Liver (tissue), 9 donors: ENCODE measurements around the gene RREB1. TPM values are rescaled to one million over a fixed set of nuclear protein-coding genes. Genes with fewer than 3 reads are reported as not detected.

ENCODE experiments used
- DNase-seq: peaks from one replicate; pipeline ENCODE4 v3.0.0-alpha.2; 2017; ENCODE audit warnings: low spot score
- H3K27ac ChIP-seq, 2 donors: one replicate each; pipeline ENCODE4 v1.7.0; 2013; ENCODE audit warnings: inconsistent platforms in 2 of 2, low read length in 2 of 2, control low read depth in 1 of 2, low read depth in 1 of 2, mild to moderate bottlenecking in 1 of 2
- H3K27me3 ChIP-seq, 4 donors: one replicate each; pipeline versions ENCODE4 v1.6.1 to v1.7.0; 2013; ENCODE audit warnings: low read length in 3 of 4, inconsistent platforms in 1 of 4, mild to moderate bottlenecking in 1 of 4, moderate library complexity in 1 of 4; ENCODE audit not compliant: control insufficient read depth in 4 of 4, insufficient read depth in 4 of 4
- H3K36me3 ChIP-seq, 4 donors: one replicate each; pipeline versions ENCODE4 v1.6.1 to v1.7.0; 2013; ENCODE audit warnings: low read length in 3 of 4, mild to moderate bottlenecking in 3 of 4, low read depth in 1 of 4, moderate library complexity in 1 of 4; ENCODE audit not compliant: control insufficient read depth in 4 of 4, insufficient read depth in 3 of 4
- H3K4me1 ChIP-seq, 4 donors: one replicate each; pipeline versions ENCODE4 v1.6.1 to v1.7.0; 2013; ENCODE audit warnings: low read length in 3 of 4, mild to moderate bottlenecking in 3 of 4, moderate library complexity in 1 of 4; ENCODE audit not compliant: control insufficient read depth in 4 of 4, insufficient read depth in 4 of 4
- H3K4me3 ChIP-seq, 3 donors: one replicate each; pipeline versions ENCODE4 v1.6.1 to v1.7.0; 2013; ENCODE audit warnings: low read length in 3 of 3, control low read depth in 1 of 3, low read depth in 1 of 3, mild to moderate bottlenecking in 1 of 3
- H3K9ac ChIP-seq, 2 donors: one replicate each; pipeline ENCODE4 v1.7.0; 2013; ENCODE audit warnings: low read length in 2 of 2, mild to moderate bottlenecking in 2 of 2, moderate library complexity in 2 of 2, control low read depth in 1 of 2, low read depth in 1 of 2
- H3K9me3 ChIP-seq, 4 donors: one replicate each; pipeline versions ENCODE4 v1.6.1 to v1.7.0; 2013; ENCODE audit warnings: low read length in 3 of 4; ENCODE audit not compliant: control insufficient read depth in 4 of 4
- ATF3 ChIP-seq: IDR thresholded peaks from 2 replicates; pipeline ENCODE4 v1.6.1; 2016; ENCODE audit warnings: antibody characterized with exemption
- EGR1 ChIP-seq, 2 donors: IDR thresholded peaks; 2 replicates each; pipeline ENCODE4 v1.6.1; 2016 to 2018; ENCODE audit warnings: antibody characterized with exemption in 2 of 2, low read depth in 2 of 2
- FOXA1 ChIP-seq: IDR thresholded peaks from 2 replicates; pipeline ENCODE4 v1.6.1; 2016; ENCODE audit warnings: antibody characterized with exemption
- GABPA ChIP-seq, 2 donors: IDR thresholded peaks in 1 of 2; conservative IDR thresholded peaks in 1 of 2; 2 replicates each; pipeline ENCODE4 v1.6.1; 2016; ENCODE audit warnings: antibody characterized with exemption in 2 of 2, mild to moderate bottlenecking in 1 of 2, moderate library complexity in 1 of 2
- HNF4A ChIP-seq, 2 donors: conservative IDR thresholded peaks; 2 replicates each; pipeline ENCODE4 v1.6.1; 2016; ENCODE audit warnings: antibody characterized with exemption in 2 of 2, mild to moderate bottlenecking in 2 of 2
- JUND ChIP-seq, 2 donors: IDR thresholded peaks; 2 replicates each; pipeline ENCODE4 v1.6.1; 2016; ENCODE audit warnings: antibody characterized with exemption in 2 of 2
- NR2F2 ChIP-seq: IDR thresholded peaks from 2 replicates; pipeline ENCODE4 v1.6.1; 2016; ENCODE audit warnings: antibody characterized with exemption
- RAD21 ChIP-seq, 2 donors: IDR thresholded peaks; 2 replicates each; pipeline ENCODE4 v1.6.1; 2016; ENCODE audit warnings: antibody characterized with exemption in 2 of 2, mild to moderate bottlenecking in 2 of 2
- RXRA ChIP-seq, 2 donors: IDR thresholded peaks; 2 replicates each; pipeline ENCODE4 v1.6.1; 2017 to 2018; ENCODE audit warnings: antibody characterized with exemption in 2 of 2, mild to moderate bottlenecking in 1 of 2
- SP1 ChIP-seq: IDR thresholded peaks from 2 replicates; pipeline ENCODE4 v1.6.1; 2018; ENCODE audit warnings: antibody characterized with exemption, mild to moderate bottlenecking
- TAF1 ChIP-seq: conservative IDR thresholded peaks from 2 replicates; pipeline ENCODE4 v1.6.1; 2016; ENCODE audit warnings: antibody characterized with exemption, mild to moderate bottlenecking
- YY1 ChIP-seq: IDR thresholded peaks from 2 replicates; pipeline ENCODE4 v1.6.1; 2016; ENCODE audit warnings: antibody characterized with exemption, mild to moderate bottlenecking
- WGBS: extraction: QIAGEN DNeasy Blood & Tissue Kit; methylation state at CpG from one replicate; pipeline ENCODE4 v1.1.7; 2013; 5-methylcytosine and 5-hydroxymethylcytosine counted together
- polyA plus RNA-seq, 2 donors: library from polyadenylated mRNA; stranded (reverse) in 1 of 2; unstranded in 1 of 2; fragments of 200-250 nt in 1 of 2; fragments of >200 nt in 1 of 2; fragmentation: Nextera tagmentation in 1 of 2; extraction: Ambion mirVana in 1 of 2; gene quantifications; one replicate each; pipeline versions ENCODE4 v1.2.1 to v1.2.3, GENCODE V29; 2013 to 2015
- total RNA-seq, 2 donors: library from RNA; depleted of rRNA; stranded (reverse); fragments of >200 nt; gene quantifications; one replicate each; pipeline ENCODE4 v1.2.3, GENCODE V29; 2014
- TF ChIP-seq, protein P1 (sequence below): IDR thresholded peaks from 2 replicates; pipeline ENCODE4 v1.6.1; 2016; ENCODE audit warnings: antibody characterized with exemption, mild to moderate bottlenecking
- TF ChIP-seq, protein P2 (sequence below): IDR thresholded peaks from 2 replicates; pipeline ENCODE4 v1.6.1; 2016; ENCODE audit warnings: antibody characterized with exemption
- TF ChIP-seq, protein P3 (sequence below): fragments of 150-350 bp; IDR thresholded peaks from 2 replicates; pipeline ENCODE4 v1.5.1; 2017; ENCODE audit warnings: improper control_type of control experiment, low read depth, low read length; ENCODE audit not compliant: missing input control
- TF ChIP-seq, protein P4 (sequence below): IDR thresholded peaks from 2 replicates; pipeline ENCODE4 v1.6.1; 2016; ENCODE audit warnings: antibody characterized with exemption
- donor health status: healthy.
- donor health status: healthy.
- donor health status: healthy.
- donor health status: healthy.
- donor health status: healthy.

RREB1 gene
- total and polyA plus RNA-seq, 4 donors: 10.1 to 28.9 (median 17.3) TPM

- DNase-seq: no peak
- WGBS: 18% methylated on average over 2 of the region's 2 CpGs
- no peak overlapping the region for H3K9ac ChIP-seq
- no peaks in the 10 kb centered on the region for H3K9me3 ChIP-seq
- peaks cover 0 to 26% (median 2%) of the 10 kb centered on the region in 4 donors for H3K36me3 ChIP-seq
- no peaks in the 10 kb centered on the region for H3K27me3 ChIP-seq
- no peak overlapping the region for H3K4me3 ChIP-seq
- peaks cover 0 to 18% (median 11%) of the 10 kb centered on the region in 4 donors for H3K4me1 ChIP-seq
- H3K27ac ChIP-seq: peak overlapping the region; percentile 83 to 87
- TF ChIP-seq, protein P1, sequence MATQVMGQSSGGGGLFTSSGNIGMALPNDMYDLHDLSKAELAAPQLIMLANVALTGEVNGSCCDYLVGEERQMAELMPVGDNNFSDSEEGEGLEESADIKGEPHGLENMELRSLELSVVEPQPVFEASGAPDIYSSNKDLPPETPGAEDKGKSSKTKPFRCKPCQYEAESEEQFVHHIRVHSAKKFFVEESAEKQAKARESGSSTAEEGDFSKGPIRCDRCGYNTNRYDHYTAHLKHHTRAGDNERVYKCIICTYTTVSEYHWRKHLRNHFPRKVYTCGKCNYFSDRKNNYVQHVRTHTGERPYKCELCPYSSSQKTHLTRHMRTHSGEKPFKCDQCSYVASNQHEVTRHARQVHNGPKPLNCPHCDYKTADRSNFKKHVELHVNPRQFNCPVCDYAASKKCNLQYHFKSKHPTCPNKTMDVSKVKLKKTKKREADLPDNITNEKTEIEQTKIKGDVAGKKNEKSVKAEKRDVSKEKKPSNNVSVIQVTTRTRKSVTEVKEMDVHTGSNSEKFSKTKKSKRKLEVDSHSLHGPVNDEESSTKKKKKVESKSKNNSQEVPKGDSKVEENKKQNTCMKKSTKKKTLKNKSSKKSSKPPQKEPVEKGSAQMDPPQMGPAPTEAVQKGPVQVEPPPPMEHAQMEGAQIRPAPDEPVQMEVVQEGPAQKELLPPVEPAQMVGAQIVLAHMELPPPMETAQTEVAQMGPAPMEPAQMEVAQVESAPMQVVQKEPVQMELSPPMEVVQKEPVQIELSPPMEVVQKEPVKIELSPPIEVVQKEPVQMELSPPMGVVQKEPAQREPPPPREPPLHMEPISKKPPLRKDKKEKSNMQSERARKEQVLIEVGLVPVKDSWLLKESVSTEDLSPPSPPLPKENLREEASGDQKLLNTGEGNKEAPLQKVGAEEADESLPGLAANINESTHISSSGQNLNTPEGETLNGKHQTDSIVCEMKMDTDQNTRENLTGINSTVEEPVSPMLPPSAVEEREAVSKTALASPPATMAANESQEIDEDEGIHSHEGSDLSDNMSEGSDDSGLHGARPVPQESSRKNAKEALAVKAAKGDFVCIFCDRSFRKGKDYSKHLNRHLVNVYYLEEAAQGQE: no peak
- TF ChIP-seq NR2F2 (no peak), ATF3 (no peak), JUND (IDR thresholded peaks at IDR 0.05) (no peak), GABPA (IDR thresholded peaks at IDR 0.05 in 1 of 2, conservative IDR thresholded peaks at IDR 0.05 in 1 of 2) (no peak), RXRA (IDR thresholded peaks at IDR 0.05) (no peak), EGR1 (IDR thresholded peaks at IDR 0.05; ENCODE audit: low read depth in 2 of 2) (no peak), RAD21 (IDR thresholded peaks at IDR 0.05) (no peak), HNF4A (conservative IDR thresholded peaks at IDR 0.05) (no peak)
- TF ChIP-seq, protein P2, sequence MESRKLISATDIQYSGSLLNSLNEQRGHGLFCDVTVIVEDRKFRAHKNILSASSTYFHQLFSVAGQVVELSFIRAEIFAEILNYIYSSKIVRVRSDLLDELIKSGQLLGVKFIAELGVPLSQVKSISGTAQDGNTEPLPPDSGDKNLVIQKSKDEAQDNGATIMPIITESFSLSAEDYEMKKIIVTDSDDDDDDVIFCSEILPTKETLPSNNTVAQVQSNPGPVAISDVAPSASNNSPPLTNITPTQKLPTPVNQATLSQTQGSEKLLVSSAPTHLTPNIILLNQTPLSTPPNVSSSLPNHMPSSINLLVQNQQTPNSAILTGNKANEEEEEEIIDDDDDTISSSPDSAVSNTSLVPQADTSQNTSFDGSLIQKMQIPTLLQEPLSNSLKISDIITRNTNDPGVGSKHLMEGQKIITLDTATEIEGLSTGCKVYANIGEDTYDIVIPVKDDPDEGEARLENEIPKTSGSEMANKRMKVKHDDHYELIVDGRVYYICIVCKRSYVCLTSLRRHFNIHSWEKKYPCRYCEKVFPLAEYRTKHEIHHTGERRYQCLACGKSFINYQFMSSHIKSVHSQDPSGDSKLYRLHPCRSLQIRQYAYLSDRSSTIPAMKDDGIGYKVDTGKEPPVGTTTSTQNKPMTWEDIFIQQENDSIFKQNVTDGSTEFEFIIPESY: no peak
These were observed 93.6 kb downstream of the RREB1 start for GRCh38 chr6:7201444-7201731.

DNA sequence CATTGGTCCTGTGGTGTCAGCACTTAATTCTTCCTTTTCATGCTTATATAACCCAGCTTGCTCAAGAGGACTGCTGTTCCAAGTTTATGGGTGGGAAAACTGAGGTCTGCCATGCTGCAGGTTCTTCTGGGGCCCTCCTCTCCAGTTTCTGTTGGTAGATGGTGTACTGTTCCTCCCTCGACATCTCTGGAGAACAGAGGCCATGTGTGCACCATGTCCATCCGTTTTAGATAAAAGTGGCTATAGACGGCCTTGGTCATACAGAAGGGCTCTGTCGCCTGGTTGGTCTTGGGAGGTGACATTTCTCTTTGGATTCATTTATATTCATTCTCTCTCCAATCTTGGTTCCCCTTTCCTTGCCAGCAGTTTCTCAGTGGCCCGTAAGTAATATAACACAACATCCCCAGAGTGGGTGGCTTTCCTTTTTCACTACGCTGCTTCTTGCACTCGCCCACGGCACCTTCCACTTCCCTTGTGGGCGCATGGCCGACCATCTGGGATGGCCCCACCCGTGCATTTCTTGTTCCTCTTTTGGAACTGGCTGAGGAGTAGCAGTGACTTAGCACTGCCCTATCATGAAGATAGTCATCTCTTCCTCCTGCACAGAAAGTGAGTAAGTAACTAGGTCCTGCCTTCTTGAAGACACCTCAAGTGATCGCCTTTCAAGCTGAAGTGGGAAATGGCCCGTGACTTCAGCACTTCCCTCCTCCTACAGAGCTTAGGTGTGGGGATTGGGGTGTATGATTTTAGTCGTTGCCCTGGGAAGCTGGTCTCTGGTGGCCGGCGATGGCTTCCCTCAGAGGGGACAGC lies 94.2 kb downstream of the RREB1 start:
- peak; percentile 60 for DNase-seq
- peak overlapping the region; percentile 83 to 87 for H3K27ac ChIP-seq
- WGBS: 83% methylated on average over 16 of the region's 16 CpGs
- H3K9ac ChIP-seq: no peak overlapping the region
- H3K36me3 ChIP-seq: peaks cover 0 to 28% (median 4%) of the 10 kb centered on the region in 4 donors
- H3K4me1 ChIP-seq: peaks cover 0 to 18% (median 11%) of the 10 kb centered on the region in 4 donors
- no peaks in the 10 kb centered on the region for H3K27me3 ChIP-seq
- no peak overlapping the region for H3K4me3 ChIP-seq
- H3K9me3 ChIP-seq: no peaks in the 10 kb centered on the region
- no peak for TF ChIP-seq SP1
- no peak for TF ChIP-seq FOXA1
- TF ChIP-seq NR2F2: no peak
- TF ChIP-seq, protein P2: no peak
- no peak for TF ChIP-seq HNF4A (conservative IDR thresholded peaks at IDR 0.05)
- TF ChIP-seq TAF1: no peak
- no peak for TF ChIP-seq JUND (IDR thresholded peaks at IDR 0.05)
- TF ChIP-seq ATF3: no peak
- TF ChIP-seq YY1: no peak
- TF ChIP-seq, protein P3, sequence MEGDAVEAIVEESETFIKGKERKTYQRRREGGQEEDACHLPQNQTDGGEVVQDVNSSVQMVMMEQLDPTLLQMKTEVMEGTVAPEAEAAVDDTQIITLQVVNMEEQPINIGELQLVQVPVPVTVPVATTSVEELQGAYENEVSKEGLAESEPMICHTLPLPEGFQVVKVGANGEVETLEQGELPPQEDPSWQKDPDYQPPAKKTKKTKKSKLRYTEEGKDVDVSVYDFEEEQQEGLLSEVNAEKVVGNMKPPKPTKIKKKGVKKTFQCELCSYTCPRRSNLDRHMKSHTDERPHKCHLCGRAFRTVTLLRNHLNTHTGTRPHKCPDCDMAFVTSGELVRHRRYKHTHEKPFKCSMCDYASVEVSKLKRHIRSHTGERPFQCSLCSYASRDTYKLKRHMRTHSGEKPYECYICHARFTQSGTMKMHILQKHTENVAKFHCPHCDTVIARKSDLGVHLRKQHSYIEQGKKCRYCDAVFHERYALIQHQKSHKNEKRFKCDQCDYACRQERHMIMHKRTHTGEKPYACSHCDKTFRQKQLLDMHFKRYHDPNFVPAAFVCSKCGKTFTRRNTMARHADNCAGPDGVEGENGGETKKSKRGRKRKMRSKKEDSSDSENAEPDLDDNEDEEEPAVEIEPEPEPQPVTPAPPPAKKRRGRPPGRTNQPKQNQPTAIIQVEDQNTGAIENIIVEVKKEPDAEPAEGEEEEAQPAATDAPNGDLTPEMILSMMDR: no peak
- TF ChIP-seq, protein P1: no peak
- no peak for TF ChIP-seq RXRA (IDR thresholded peaks at IDR 0.05)
- no peak for TF ChIP-seq RAD21 (IDR thresholded peaks at IDR 0.05)
- TF ChIP-seq, protein P4, sequence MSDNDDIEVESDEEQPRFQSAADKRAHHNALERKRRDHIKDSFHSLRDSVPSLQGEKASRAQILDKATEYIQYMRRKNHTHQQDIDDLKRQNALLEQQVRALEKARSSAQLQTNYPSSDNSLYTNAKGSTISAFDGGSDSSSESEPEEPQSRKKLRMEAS: no peak
